Bronchial epithelial cell (primary cell): ENCODE results near the gene PFDN1. TPM values are rescaled to one million over a fixed set of nuclear protein-coding genes. Genes with fewer than 3 reads are reported as not detected.

Experiments used
- DNase-seq: peaks from one replicate; pipeline ENCODE4 v3.0.0-alpha.2; 2010; ENCODE audit warnings: low read depth
- FAIRE-seq: peaks from 2 replicates; lab custom pipeline; 2011; peaks lifted over from hg19 to GRCh38; lab: Jason Lieb, UNC
- H3K27me3 ChIP-seq: 2 replicates; pipeline ENCODE4 v1.5.1; 2011; ENCODE audit warnings: low read length; ENCODE audit not compliant: control insufficient read depth, insufficient read depth
- H3K36me3 ChIP-seq: 2 replicates; pipeline ENCODE4 v1.5.1; 2011; ENCODE audit warnings: low read length; ENCODE audit not compliant: control insufficient read depth, insufficient read depth
- H3K4me3 ChIP-seq: 2 replicates; pipeline ENCODE4 v1.5.1; 2011; ENCODE audit warnings: mild to moderate bottlenecking, low read depth, low read length, control low read depth
- CTCF ChIP-seq: IDR thresholded peaks from 2 replicates; pipeline ENCODE4 v1.5.1; 2011; ENCODE audit warnings: mild to moderate bottlenecking, moderate library complexity, low read length, control low read depth, inconsistent platforms; ENCODE audit not compliant: insufficient read depth, severe bottlenecking
- total RNA-seq: library from RNA; depleted of rRNA; stranded (reverse); fragments of >200 nt; gene quantifications from 2 replicates; pipeline ENCODE4 v1.2.1, GENCODE V29; 2014

PFDN1 gene
- total RNA-seq, 1 donor from 2014 or later: 34.5 TPM

- FAIRE-seq: no peak
- H3K36me3 ChIP-seq: peaks cover 3% of the 10 kb centered on the region
- no peak for DNase-seq
- H3K4me3 ChIP-seq: no peak overlapping the region
- no peaks in the 10 kb centered on the region for H3K27me3 ChIP-seq
- no peak for TF ChIP-seq CTCF
Observed at GRCh38 chr5:140242890-140243585, 59.9 kb downstream of the PFDN1 start.

GRCh38 chr5:140242099-140242498, 60.8 kb downstream of the PFDN1 start:
- DNase-seq (no peak), FAIRE-seq (peak; percentile 28)
- no peak for TF ChIP-seq CTCF
- Histone ChIP-seq H3K36me3 (peaks cover 3% of the 10 kb centered on the region), H3K27me3 (no peaks in the 10 kb centered on the region), H3K4me3 (no peak overlapping the region)

- peak; percentile 73 for FAIRE-seq
- Histone ChIP-seq H3K36me3 (peaks cover 3% of the 10 kb centered on the region), H3K27me3 (no peaks in the 10 kb centered on the region), H3K4me3 (no peak overlapping the region)
- TF ChIP-seq CTCF: no peak
- DNase-seq: peak; percentile 85
Observed at GRCh38 chr5:140240987-140241706, 61.8 kb downstream of the PFDN1 start.

GRCh38 chr5:140239939-140240700, 62.8 kb downstream of the PFDN1 start:
- DNase-seq (no peak), FAIRE-seq (no peak)
- Histone ChIP-seq H3K27me3 (no peaks in the 10 kb centered on the region), H3K4me3 (no peak overlapping the region), H3K36me3 (peaks cover 1% of the 10 kb centered on the region)
- peak; percentile 77 for TF ChIP-seq CTCF

GRCh38 chr5:140239461-140239860, 63.4 kb downstream of the PFDN1 start:
- DNase-seq (no peak), FAIRE-seq (no peak)
- Histone ChIP-seq H3K4me3 (no peak overlapping the region), H3K27me3 (no peaks in the 10 kb centered on the region), H3K36me3 (peaks cover 1% of the 10 kb centered on the region)
- TF ChIP-seq CTCF: no peak
